ENCODE data around the gene JAGN1. TPM values are rescaled to one million over a fixed set of nuclear protein-coding genes. Genes with fewer than 3 reads are reported as not detected.

JAGN1 gene
- total and polyA plus RNA-seq, 2 donors (not counting 1 experiment from before 2014, with no cell fraction given) = 20.3 to 25.7 TPM

DNA sequence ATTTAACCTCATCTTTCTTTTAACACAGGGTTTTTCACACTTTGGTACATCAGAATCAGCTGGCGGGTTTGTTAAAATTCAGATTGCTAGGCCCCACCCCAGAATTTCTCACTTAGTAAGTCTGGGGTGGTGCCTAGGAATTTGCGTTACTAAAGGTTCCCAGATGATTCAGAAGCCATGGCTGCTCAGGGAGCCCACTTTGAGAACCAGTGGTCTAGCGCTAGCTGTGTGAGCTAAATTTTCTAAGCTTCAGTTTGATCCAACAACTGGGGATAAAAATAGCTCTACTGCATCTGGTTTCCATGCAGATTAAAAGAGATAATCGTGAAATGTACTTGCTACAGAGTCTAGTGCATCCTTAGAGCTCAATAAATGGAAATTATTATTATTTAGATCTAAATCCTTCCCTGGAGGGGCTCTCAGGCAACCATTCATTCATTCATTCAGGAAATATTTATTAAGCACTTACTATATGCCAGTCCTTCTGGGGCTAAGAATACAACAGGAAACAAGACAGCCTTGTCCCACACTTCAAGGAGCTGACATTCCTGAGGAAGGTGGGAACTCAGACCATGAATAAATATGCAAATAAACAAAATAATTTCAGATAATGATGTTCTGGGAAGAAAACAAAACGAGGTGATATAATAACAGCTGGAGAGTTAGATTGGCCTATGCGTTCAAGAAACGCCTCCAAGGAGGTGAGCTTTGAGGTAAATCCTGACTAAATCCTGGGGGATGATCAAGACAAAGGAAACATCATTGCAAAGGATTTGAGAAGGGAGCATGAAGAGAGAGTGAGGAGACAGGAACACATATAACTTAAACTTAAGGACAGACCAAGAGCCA is 6.5 kb upstream of the JAGN1 start:
- CTCF ChIA-PET = interaction anchor here (0.6 to 1.0 kb wide), 2 partner anchors 102 to 328 kb away, joined by 3 read pairs; no protein-coding TSS in a partner anchor
- no peak for TF ChIP-seq EZH2 (IDR thresholded peaks at IDR 0.05; ENCODE audit: borderline replicate concordance, insufficient read depth, low read depth, low read length, poor library complexity, severe bottlenecking)
- TF ChIP-seq, protein P1, sequence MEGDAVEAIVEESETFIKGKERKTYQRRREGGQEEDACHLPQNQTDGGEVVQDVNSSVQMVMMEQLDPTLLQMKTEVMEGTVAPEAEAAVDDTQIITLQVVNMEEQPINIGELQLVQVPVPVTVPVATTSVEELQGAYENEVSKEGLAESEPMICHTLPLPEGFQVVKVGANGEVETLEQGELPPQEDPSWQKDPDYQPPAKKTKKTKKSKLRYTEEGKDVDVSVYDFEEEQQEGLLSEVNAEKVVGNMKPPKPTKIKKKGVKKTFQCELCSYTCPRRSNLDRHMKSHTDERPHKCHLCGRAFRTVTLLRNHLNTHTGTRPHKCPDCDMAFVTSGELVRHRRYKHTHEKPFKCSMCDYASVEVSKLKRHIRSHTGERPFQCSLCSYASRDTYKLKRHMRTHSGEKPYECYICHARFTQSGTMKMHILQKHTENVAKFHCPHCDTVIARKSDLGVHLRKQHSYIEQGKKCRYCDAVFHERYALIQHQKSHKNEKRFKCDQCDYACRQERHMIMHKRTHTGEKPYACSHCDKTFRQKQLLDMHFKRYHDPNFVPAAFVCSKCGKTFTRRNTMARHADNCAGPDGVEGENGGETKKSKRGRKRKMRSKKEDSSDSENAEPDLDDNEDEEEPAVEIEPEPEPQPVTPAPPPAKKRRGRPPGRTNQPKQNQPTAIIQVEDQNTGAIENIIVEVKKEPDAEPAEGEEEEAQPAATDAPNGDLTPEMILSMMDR (IDR thresholded peaks at IDR 0.05) = no peak
- 97% methylated on average over 4 of the region's 7 CpGs for WGBS (ENCODE audit: insufficient coverage)
- intact Hi-C loops (cut with micrococcal nuclease) = no loop called here
- no peaks in the 10 kb centered on the region for H3K4me1 Mint-ChIP-seq
- Histone ChIP-seq H3K4me1 (ENCODE audit: control insufficient read depth in 2 of 2, insufficient read depth in 2 of 2, low read length in 2 of 2) (no peaks in the 10 kb centered on the region), H2AFZ (ENCODE audit: insufficient read depth, low read depth, low read length, poor library complexity, severe bottlenecking) (no peak overlapping the region), H3K79me2 (ENCODE audit: control insufficient read depth, insufficient read depth, low read length) (no peaks in the 10 kb centered on the region), H3K4me2 (replicated peaks; ENCODE audit: low read depth, low read length, poor library complexity, severe bottlenecking) (no peak overlapping the region), H4K20me1 (ENCODE audit: control insufficient read depth, insufficient read depth, low read length, poor library complexity, severe bottlenecking) (no peaks in the 10 kb centered on the region), H3K9ac (ENCODE audit: low read length) (no peak overlapping the region), H3K36me3 (replicated peaks in 1 of 2; ENCODE audit: control extremely low read depth in 1 of 2, control insufficient read depth in 1 of 2, extremely low read depth in 1 of 2, insufficient read depth in 2 of 2, low read length in 1 of 2) (no peaks in the 10 kb centered on the region), H3K4me3 (ENCODE audit: control extremely low read depth in 1 of 5, extremely low read depth in 1 of 5, insufficient read depth in 1 of 5, low read depth in 2 of 5, low read length in 4 of 5) (no peak overlapping the region), H3K27me3 (replicated peaks in 1 of 4; ENCODE audit: control extremely low read depth in 1 of 4, control insufficient read depth in 3 of 4, insufficient read depth in 4 of 4, low read length in 3 of 4) (no peaks in the 10 kb centered on the region), H3K27ac (ENCODE audit: low read length in 2 of 2) (no peak overlapping the region), H3K9me3 (ENCODE audit: control extremely low read depth in 1 of 3, control insufficient read depth in 2 of 3, insufficient read depth in 1 of 3, low read length in 2 of 3) (no peaks in the 10 kb centered on the region)
- H3K4me3 Mint-ChIP-seq = no peak overlapping the region
- DNase-seq = no peak
- no peaks in the 10 kb centered on the region for H3K9me3 Mint-ChIP-seq (ENCODE audit: insufficient read depth)
- ATAC-seq (ENCODE audit: low read depth) = no peak
- no peaks in the 10 kb centered on the region for H3K27me3 Mint-ChIP-seq
- POLR2A ChIA-PET = interaction anchor here (0.7 kb wide), 2 partner anchors 342 to 487 kb away, joined by 4 to 8 read pairs; no protein-coding TSS in a partner anchor
- H3K27ac Mint-ChIP-seq = no peak overlapping the region

GRCh38 chr3:9884555-9885165 is 5.8 kb upstream of the JAGN1 start:
- Histone ChIP-seq H3K79me2 (ENCODE audit: control insufficient read depth, insufficient read depth, low read length) (no peaks in the 10 kb centered on the region), H3K4me1 (ENCODE audit: control insufficient read depth in 2 of 2, insufficient read depth in 2 of 2, low read length in 2 of 2) (no peaks in the 10 kb centered on the region), H2AFZ (ENCODE audit: insufficient read depth, low read depth, low read length, poor library complexity, severe bottlenecking) (no peak overlapping the region), H3K36me3 (replicated peaks in 1 of 2; ENCODE audit: control extremely low read depth in 1 of 2, control insufficient read depth in 1 of 2, extremely low read depth in 1 of 2, insufficient read depth in 2 of 2, low read length in 1 of 2) (no peaks in the 10 kb centered on the region), H3K27me3 (replicated peaks in 1 of 4; ENCODE audit: control extremely low read depth in 1 of 4, control insufficient read depth in 3 of 4, insufficient read depth in 4 of 4, low read length in 3 of 4) (no peaks in the 10 kb centered on the region), H4K20me1 (ENCODE audit: control insufficient read depth, insufficient read depth, low read length, poor library complexity, severe bottlenecking) (no peaks in the 10 kb centered on the region), H3K9me3 (ENCODE audit: control extremely low read depth in 1 of 3, control insufficient read depth in 2 of 3, insufficient read depth in 1 of 3, low read length in 2 of 3) (no peaks in the 10 kb centered on the region), H3K27ac (ENCODE audit: low read length in 2 of 2) (no peak overlapping the region), H3K9ac (ENCODE audit: low read length) (no peak overlapping the region), H3K4me2 (replicated peaks; ENCODE audit: low read depth, low read length, poor library complexity, severe bottlenecking) (no peak overlapping the region), H3K4me3 (ENCODE audit: control extremely low read depth in 1 of 5, extremely low read depth in 1 of 5, insufficient read depth in 1 of 5, low read depth in 2 of 5, low read length in 4 of 5) (no peak overlapping the region)
- ChIA-PET POLR2A (no interaction called here), CTCF (interaction anchor here (0.6 kb wide), 1 partner anchor 328 kb away, joined by 3 read pairs; no protein-coding TSS in a partner anchor)
- Mint-ChIP-seq H3K4me3 (no peak overlapping the region), H3K27ac (no peak overlapping the region), H3K27me3 (no peaks in the 10 kb centered on the region), H3K4me1 (peaks cover 2% of the 10 kb centered on the region), H3K9me3 (ENCODE audit: insufficient read depth) (no peaks in the 10 kb centered on the region)
- intact Hi-C loops (cut with micrococcal nuclease) = no loop called here
- 83% methylated on average over 7 of the region's 11 CpGs for WGBS (ENCODE audit: insufficient coverage)
- TF ChIP-seq, protein P1 (IDR thresholded peaks at IDR 0.05) = no peak
- no peak for TF ChIP-seq EZH2 (IDR thresholded peaks at IDR 0.05; ENCODE audit: borderline replicate concordance, insufficient read depth, low read depth, low read length, poor library complexity, severe bottlenecking)
- DNase-seq (no peak), ATAC-seq (ENCODE audit: low read depth) (no peak)

Measured in B cell (primary cell).